ENCODE results near the gene CLIP1.

DNA sequence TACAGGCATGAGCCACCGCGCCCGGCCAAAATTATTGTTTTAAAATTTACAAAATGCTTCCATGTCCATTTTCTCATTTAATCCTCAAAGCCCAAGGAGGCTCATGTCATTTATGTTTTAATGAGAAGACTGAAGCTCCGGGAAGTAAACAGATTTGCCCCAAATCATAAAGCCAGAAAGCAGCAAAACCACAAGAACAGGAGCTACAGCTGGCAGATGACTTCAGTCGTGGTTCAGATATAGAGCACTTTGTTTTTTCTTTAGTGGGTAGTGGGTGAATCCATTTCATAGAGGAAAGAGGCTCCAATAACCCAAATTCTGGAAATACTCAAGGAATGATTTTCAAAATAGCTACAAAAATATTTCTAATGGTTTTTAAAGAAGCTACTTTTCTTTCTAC, 110.8 kb downstream of the CLIP1 start:
- no peak for TF ChIP-seq POLR2A (IDR thresholded peaks at IDR 0.05; ENCODE audit: low read length)
- no peak for TF ChIP-seq GATA1 (IDR thresholded peaks at IDR 0.05; ENCODE audit: low read depth, low read length)
